SK-N-SH treated with all-trans-retinoic acid at 6 μM for 48 hours (cell line): Measurements from ENCODE around the gene FBXO42.

Source experiments
- CSDC2 ChIP-seq: fragments of 250-450 bp; sonication (Bioruptor Pico); IDR thresholded peaks from 2 replicates; pipeline ENCODE4 v1.5.0; 2020; ENCODE audit warnings: mild to moderate bottlenecking, moderate library complexity
- OSR1 ChIP-seq: fragments of 250-450 bp; sonication (Bioruptor Pico); IDR thresholded peaks from 2 replicates; pipeline ENCODE4 v1.8.0; 2022; ENCODE audit warnings: moderate library complexity, mild to moderate bottlenecking, inconsistent platforms
- RARB ChIP-seq: fragments of 250-450 bp; sonication (Bioruptor Pico); IDR thresholded peaks from 2 replicates; pipeline ENCODE4 v1.8.0; 2021; ENCODE audit warnings: mild to moderate bottlenecking, moderate library complexity
- TF ChIP-seq, protein P1 (sequence below): fragments of 250-450 bp; sonication (Bioruptor Pico); IDR thresholded peaks from 2 replicates; pipeline ENCODE4 v1.8.0; 2020; ENCODE audit warnings: mild to moderate bottlenecking, moderate library complexity, borderline replicate concordance
- TF ChIP-seq, protein P2 (sequence below): fragments of 250-450 bp; sonication (Bioruptor Pico); IDR thresholded peaks from 2 replicates; pipeline ENCODE4 v1.8.0; 2021; ENCODE audit warnings: low read depth, mild to moderate bottlenecking, moderate library complexity, borderline replicate concordance

DNA sequence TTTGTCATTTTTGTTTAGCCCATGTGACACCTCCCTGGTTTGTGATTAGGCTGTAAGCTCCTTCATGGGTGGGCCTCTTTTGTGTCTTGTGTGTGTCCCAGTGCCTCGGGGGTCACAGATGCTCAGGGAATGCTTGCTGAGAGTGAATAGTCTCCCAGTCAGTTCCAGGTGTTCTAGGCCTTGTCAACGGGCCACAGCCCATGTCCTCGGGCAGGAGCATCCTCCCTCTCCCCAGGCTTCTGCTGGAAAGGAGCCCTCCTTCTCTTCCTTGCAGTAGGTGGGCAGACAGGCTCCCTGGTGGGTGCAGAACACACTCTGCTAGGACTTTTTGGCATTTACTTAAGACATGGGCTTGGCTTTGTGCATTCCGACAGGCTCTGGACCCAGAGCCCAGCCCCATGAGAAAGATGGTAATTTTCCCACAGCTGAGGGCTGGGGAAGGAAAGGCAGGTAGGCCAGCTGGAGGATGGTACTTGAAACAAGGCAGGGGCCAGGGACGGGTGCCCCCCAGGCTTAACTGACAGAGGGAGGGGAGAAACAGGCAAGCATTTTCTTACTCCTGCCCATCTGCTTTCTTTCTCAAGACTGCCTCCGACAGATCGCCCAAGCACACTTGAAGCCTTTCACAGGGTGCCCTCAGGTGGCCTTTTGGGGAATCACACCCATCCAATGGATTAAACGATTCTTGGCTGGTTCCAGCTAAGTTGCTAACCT is 108.2 kb downstream of the FBXO42 start:
- no peak for TF ChIP-seq RARB (CRISPR knock-in tag)
- no peak for TF ChIP-seq OSR1 (CRISPR knock-in tag)
- TF ChIP-seq, protein P1, sequence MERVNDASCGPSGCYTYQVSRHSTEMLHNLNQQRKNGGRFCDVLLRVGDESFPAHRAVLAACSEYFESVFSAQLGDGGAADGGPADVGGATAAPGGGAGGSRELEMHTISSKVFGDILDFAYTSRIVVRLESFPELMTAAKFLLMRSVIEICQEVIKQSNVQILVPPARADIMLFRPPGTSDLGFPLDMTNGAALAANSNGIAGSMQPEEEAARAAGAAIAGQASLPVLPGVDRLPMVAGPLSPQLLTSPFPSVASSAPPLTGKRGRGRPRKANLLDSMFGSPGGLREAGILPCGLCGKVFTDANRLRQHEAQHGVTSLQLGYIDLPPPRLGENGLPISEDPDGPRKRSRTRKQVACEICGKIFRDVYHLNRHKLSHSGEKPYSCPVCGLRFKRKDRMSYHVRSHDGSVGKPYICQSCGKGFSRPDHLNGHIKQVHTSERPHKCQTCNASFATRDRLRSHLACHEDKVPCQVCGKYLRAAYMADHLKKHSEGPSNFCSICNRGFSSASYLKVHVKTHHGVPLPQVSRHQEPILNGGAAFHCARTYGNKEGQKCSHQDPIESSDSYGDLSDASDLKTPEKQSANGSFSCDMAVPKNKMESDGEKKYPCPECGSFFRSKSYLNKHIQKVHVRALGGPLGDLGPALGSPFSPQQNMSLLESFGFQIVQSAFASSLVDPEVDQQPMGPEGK (CRISPR knock-in tag), result no peak
- TF ChIP-seq, protein P2, sequence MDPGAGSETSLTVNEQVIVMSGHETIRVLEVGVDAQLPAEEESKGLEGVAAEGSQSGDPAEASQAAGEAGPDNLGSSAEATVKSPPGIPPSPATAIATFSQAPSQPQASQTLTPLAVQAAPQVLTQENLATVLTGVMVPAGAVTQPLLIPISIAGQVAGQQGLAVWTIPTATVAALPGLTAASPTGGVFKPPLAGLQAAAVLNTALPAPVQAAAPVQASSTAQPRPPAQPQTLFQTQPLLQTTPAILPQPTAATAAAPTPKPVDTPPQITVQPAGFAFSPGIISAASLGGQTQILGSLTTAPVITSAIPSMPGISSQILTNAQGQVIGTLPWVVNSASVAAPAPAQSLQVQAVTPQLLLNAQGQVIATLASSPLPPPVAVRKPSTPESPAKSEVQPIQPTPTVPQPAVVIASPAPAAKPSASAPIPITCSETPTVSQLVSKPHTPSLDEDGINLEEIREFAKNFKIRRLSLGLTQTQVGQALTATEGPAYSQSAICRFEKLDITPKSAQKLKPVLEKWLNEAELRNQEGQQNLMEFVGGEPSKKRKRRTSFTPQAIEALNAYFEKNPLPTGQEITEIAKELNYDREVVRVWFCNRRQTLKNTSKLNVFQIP (CRISPR knock-in tag), result no peak
- no peak for TF ChIP-seq CSDC2 (CRISPR knock-in tag)
